ENCODE results near the gene GTF2A2.

GRCh38 chr15:59636184-59636583 is 21.1 kb downstream of the GTF2A2 start:
- TF ChIP-seq CTCF (IDR thresholded peaks at IDR 0.05): no peak
- no peak for TF ChIP-seq POLR2A (IDR thresholded peaks at IDR 0.05)

Measured in right lobe of liver (tissue), 4 donors.